ENCODE data around the gene PTCRA. TPM values are rescaled to one million over a fixed set of nuclear protein-coding genes. Genes with fewer than 3 reads are reported as not detected.
"Not testable (repeated sequence)": the region's sequence is repeated elsewhere in the genome, so short reads cannot be mapped to it uniquely, and the experiment has no call there.

Gene PTCRA
- total RNA-seq, 1 experiment from 2014 or later: not detected

- TF ChIP-seq MAX (CRISPR knock-in tag; IDR thresholded peaks at IDR 0.05): no peak
- no peak for TF ChIP-seq MYBL2 (CRISPR knock-in tag; IDR thresholded peaks at IDR 0.05)
- no peak for TF ChIP-seq ERG (CRISPR knock-in tag; IDR thresholded peaks at IDR 0.05)
- no peak for TF ChIP-seq ZNF121 (CRISPR knock-in tag; IDR thresholded peaks at IDR 0.05)
These were observed 36.5 kb downstream of the PTCRA start (continued) for GRCh38 chr6:42952389-42952788.

GRCh38 chr6:42954405-42954804, 38.6 kb downstream of the PTCRA start:
- ATAC-seq; H3K27ac Mint-ChIP-seq; DNase-seq (ENCODE audit: low spot score); CTCF ChIA-PET; H3K36me3 Mint-ChIP-seq; H3K4me3 Mint-ChIP-seq; H3K9me3 Mint-ChIP-seq: not testable (repeated sequence)
- POLR2A ChIA-PET: interaction anchor here (0.8 kb wide), 1 partner anchor 21 kb away, joined by 3 read pairs; no protein-coding TSS in a partner anchor
- Mint-ChIP-seq H3K4me1 (peaks cover 19% of the 10 kb centered on the region), H3K27me3 (ENCODE audit: low read depth) (peaks cover 11% of the 10 kb centered on the region)

- ChIA-PET CTCF (interaction anchor here (0.7 kb wide), 1 partner anchor 47 kb away, joined by 3 read pairs; no protein-coding TSS in a partner anchor), POLR2A (interaction anchor here (0.6 kb wide), 1 partner anchor 27 kb away, joined by 6 read pairs; no protein-coding TSS in a partner anchor)
- ATAC-seq (no peak), DNase-seq (ENCODE audit: low spot score) (no peak)
- Mint-ChIP-seq H3K4me1 (peaks cover 15% of the 10 kb centered on the region; the same call in 1 of the 2 replicates), H3K9me3 (no peaks in the 10 kb centered on the region), H3K4me3 (no peak overlapping the region), H3K27me3 (ENCODE audit: low read depth) (peaks cover 36% of the 10 kb centered on the region), H3K36me3 (no peaks in the 10 kb centered on the region), H3K27ac (no peak overlapping the region)
- TF ChIP-seq TEAD4 (CRISPR knock-in tag; IDR thresholded peaks at IDR 0.05): no peak
- no peak for TF ChIP-seq ATF3 (CRISPR knock-in tag; conservative IDR thresholded peaks at IDR 0.05)
- TF ChIP-seq ZNF317 (CRISPR knock-in tag; IDR thresholded peaks at IDR 0.05; ENCODE audit: borderline replicate concordance, low read depth): no peak
- TF ChIP-seq USF1 (CRISPR knock-in tag; IDR thresholded peaks at IDR 0.05): no peak
- TF ChIP-seq SMAD3 (CRISPR knock-in tag; IDR thresholded peaks at IDR 0.05; ENCODE audit: borderline replicate concordance): no peak
- TF ChIP-seq PRRX2 (CRISPR knock-in tag; IDR thresholded peaks at IDR 0.05): no peak
- no peak for TF ChIP-seq STAT6 (CRISPR knock-in tag; conservative IDR thresholded peaks at IDR 0.05; ENCODE audit: low read depth)
- TF ChIP-seq NFE2L1 (CRISPR knock-in tag; IDR thresholded peaks at IDR 0.05): no peak
- TF ChIP-seq ZNF138 (CRISPR knock-in tag; conservative IDR thresholded peaks at IDR 0.05): no peak
- no peak for TF ChIP-seq SOX15 (CRISPR knock-in tag; IDR thresholded peaks at IDR 0.05)
- no peak for TF ChIP-seq CBFB (CRISPR knock-in tag; IDR thresholded peaks at IDR 0.05; ENCODE audit: low read depth)
- no peak for TF ChIP-seq ZNF532 (CRISPR knock-in tag; IDR thresholded peaks at IDR 0.05; ENCODE audit: borderline replicate concordance)
- no peak for TF ChIP-seq ZNF232 (CRISPR knock-in tag; IDR thresholded peaks at IDR 0.05)
These were observed 42.3 kb downstream of the PTCRA start for GRCh38 chr6:42958125-42958524.

All from WTC11 (cell line).